IPS-20b (cell line): ENCODE results near the gene FRMPD3.
"Not testable (repeated sequence)": the region's sequence is repeated elsewhere in the genome, so short reads cannot be mapped to it uniquely, and the experiment has no call there.

Source experiments
- H3K27ac ChIP-seq: one replicate; pipeline ENCODE4 v1.5.1; 2013; ENCODE audit warnings: low read length
- H3K27me3 ChIP-seq: 2 replicates; pipeline ENCODE4 v1.6.1; 2013; ENCODE audit warnings: mild to moderate bottlenecking, low read length, inconsistent platforms; ENCODE audit not compliant: insufficient read depth
- H3K36me3 ChIP-seq: 2 replicates; pipeline ENCODE4 v1.6.1; 2013; ENCODE audit warnings: low read depth, mild to moderate bottlenecking, inconsistent platforms, low read length, moderate library complexity; ENCODE audit not compliant: insufficient read depth
- H3K4me1 ChIP-seq: 2 replicates; pipeline ENCODE4 v1.6.1; 2013; ENCODE audit warnings: mild to moderate bottlenecking, control low read depth, inconsistent platforms, low read length, moderate library complexity; ENCODE audit not compliant: insufficient read depth
- H3K4me3 ChIP-seq: 2 replicates; pipeline ENCODE4 v1.5.1; 2013; ENCODE audit warnings: mild to moderate bottlenecking, low read length, inconsistent platforms
- H3K9ac ChIP-seq: 2 replicates; pipeline ENCODE4 v1.6.1; 2013; ENCODE audit warnings: low read depth, mild to moderate bottlenecking, inconsistent platforms, low read length, moderate library complexity
- H3K9me3 ChIP-seq: 2 replicates; pipeline ENCODE4 v1.6.1; 2013; ENCODE audit warnings: mild to moderate bottlenecking, low read depth, low read length, inconsistent platforms; ENCODE audit not compliant: insufficient read depth

The FRMPD3 gene

GRCh38 chrX:107450823-107451509 is 1.5 kb downstream of the FRMPD3 start:
- Histone ChIP-seq H3K36me3 (no peaks in the 10 kb centered on the region), H3K4me3 (peak overlapping the region; percentile 72), H3K9me3 (no peaks in the 10 kb centered on the region), H3K4me1 (peaks cover 4% of the 10 kb centered on the region; the same call in 1 of the 2 replicates), H3K9ac (no peak overlapping the region; the same call in 1 of the 2 replicates), H3K27ac (no peak overlapping the region), H3K27me3 (peaks cover 48% of the 10 kb centered on the region)

GRCh38 chrX:107451731-107452130 is 2.3 kb downstream of the FRMPD3 start:
- peaks cover 4% of the 10 kb centered on the region; the same call in 1 of the 2 replicates for H3K4me1 ChIP-seq
- peaks cover 45% of the 10 kb centered on the region for H3K27me3 ChIP-seq
- no peak overlapping the region for H3K27ac ChIP-seq
- H3K4me3 ChIP-seq: peak overlapping the region; percentile 72
- H3K9ac ChIP-seq: peak overlapping the region; percentile 32; the same call in 1 of the 2 replicates
- no peaks in the 10 kb centered on the region for H3K9me3 ChIP-seq
- H3K36me3 ChIP-seq: no peaks in the 10 kb centered on the region

- no peaks in the 10 kb centered on the region for H3K36me3 ChIP-seq
- peaks cover 4% of the 10 kb centered on the region; the same call in 1 of the 2 replicates for H3K4me1 ChIP-seq
- H3K9ac ChIP-seq: no peak overlapping the region
- no peak overlapping the region for H3K4me3 ChIP-seq
- H3K27me3 ChIP-seq: peaks cover 37% of the 10 kb centered on the region
- H3K9me3 ChIP-seq: no peaks in the 10 kb centered on the region
- H3K27ac ChIP-seq: no peak overlapping the region
Observed at GRCh38 chrX:107452581-107452980, 3.1 kb downstream of the FRMPD3 start.

GRCh38 chrX:107454302-107454701 is 4.8 kb downstream of the FRMPD3 start:
- Histone ChIP-seq H3K9ac (no peak overlapping the region), H3K9me3 (no peaks in the 10 kb centered on the region), H3K27me3 (peaks cover 23% of the 10 kb centered on the region), H3K4me1 (peaks cover 4% of the 10 kb centered on the region; the same call in 1 of the 2 replicates), H3K36me3 (no peaks in the 10 kb centered on the region), H3K27ac (no peak overlapping the region), H3K4me3 (no peak overlapping the region)

- H3K36me3 ChIP-seq: no peaks in the 10 kb centered on the region
- no peak overlapping the region for H3K27ac ChIP-seq
- H3K9me3 ChIP-seq: no peaks in the 10 kb centered on the region
- no peak overlapping the region for H3K4me3 ChIP-seq
- H3K27me3 ChIP-seq: 0 out of 2 replicates have a peak, but pooled peaks cover 3% of the 10 kb centered on the region
- H3K4me1 ChIP-seq: no peaks in the 10 kb centered on the region
- H3K9ac ChIP-seq: no peak overlapping the region
Observed at GRCh38 chrX:107457289-107457688, 7.8 kb downstream of the FRMPD3 start.

- Histone ChIP-seq H3K4me3 (no peak overlapping the region), H3K9ac (no peak overlapping the region), H3K36me3 (no peaks in the 10 kb centered on the region), H3K27me3 (no peaks in the 10 kb centered on the region), H3K4me1 (peaks cover 7% of the 10 kb centered on the region), H3K27ac (no peak overlapping the region), H3K9me3 (no peaks in the 10 kb centered on the region)
Observed at GRCh38 chrX:107465932-107466620, 16.6 kb downstream of the FRMPD3 start.

GRCh38 chrX:107467271-107467670 is 17.8 kb downstream of the FRMPD3 start:
- no peaks in the 10 kb centered on the region for H3K9me3 ChIP-seq
- no peak overlapping the region for H3K4me3 ChIP-seq
- H3K9ac ChIP-seq: no peak overlapping the region
- no peak overlapping the region for H3K27ac ChIP-seq
- H3K36me3 ChIP-seq: no peaks in the 10 kb centered on the region
- H3K4me1 ChIP-seq: peaks cover 7% of the 10 kb centered on the region
- H3K27me3 ChIP-seq: no peaks in the 10 kb centered on the region

GRCh38 chrX:107470198-107470597 is 20.7 kb downstream of the FRMPD3 start:
- Histone ChIP-seq H3K9ac (no peak overlapping the region), H3K36me3 (no peaks in the 10 kb centered on the region), H3K4me3 (no peak overlapping the region), H3K4me1 (peaks cover 7% of the 10 kb centered on the region), H3K27me3 (no peaks in the 10 kb centered on the region), H3K9me3 (no peaks in the 10 kb centered on the region), H3K27ac (no peak overlapping the region)

GRCh38 chrX:107470971-107471370 is 21.5 kb downstream of the FRMPD3 start:
- H3K27me3 ChIP-seq: no peaks in the 10 kb centered on the region
- no peak overlapping the region for H3K4me3 ChIP-seq
- H3K9me3 ChIP-seq: no peaks in the 10 kb centered on the region
- H3K9ac ChIP-seq: no peak overlapping the region
- peaks cover 4% of the 10 kb centered on the region for H3K4me1 ChIP-seq
- H3K36me3 ChIP-seq: no peaks in the 10 kb centered on the region
- H3K27ac ChIP-seq: no peak overlapping the region

- not testable (repeated sequence) for H3K27me3 ChIP-seq, H3K36me3 ChIP-seq, H3K9ac ChIP-seq, H3K27ac ChIP-seq, H3K4me3 ChIP-seq, H3K4me1 ChIP-seq, H3K9me3 ChIP-seq
Observed at GRCh38 chrX:107471420-107471819, 22.0 kb downstream of the FRMPD3 start.

- H3K4me3 ChIP-seq: no peak overlapping the region
- no peaks in the 10 kb centered on the region for H3K27me3 ChIP-seq
- no peak overlapping the region for H3K9ac ChIP-seq
- no peak overlapping the region for H3K27ac ChIP-seq
- no peaks in the 10 kb centered on the region for H3K4me1 ChIP-seq
- no peaks in the 10 kb centered on the region for H3K36me3 ChIP-seq
- H3K9me3 ChIP-seq: no peaks in the 10 kb centered on the region
Observed at GRCh38 chrX:107477406-107477805, 28.0 kb downstream of the FRMPD3 start.

GRCh38 chrX:107480272-107480671 is 30.8 kb downstream of the FRMPD3 start:
- Histone ChIP-seq H3K9me3 (no peaks in the 10 kb centered on the region), H3K4me1 (no peaks in the 10 kb centered on the region), H3K4me3 (no peak overlapping the region), H3K9ac (no peak overlapping the region), H3K27ac (no peak overlapping the region), H3K36me3 (no peaks in the 10 kb centered on the region), H3K27me3 (no peaks in the 10 kb centered on the region)
